M059J (cell line): ENCODE measurements around the gene ZNF598. TPM values are rescaled to one million over a fixed set of nuclear protein-coding genes. Genes with fewer than 3 reads are reported as not detected.
A peak's percentile ranks its signal among the peaks of the same experiment; 100 is the strongest.

Experiments
- DNase-seq: peaks from one replicate; pipeline ENCODE4 v3.0.0-alpha.2; 2012; ENCODE audit warnings: low read depth
- total RNA-seq: library from RNA; depleted of rRNA; stranded (reverse); fragments of >200 nt; shearing (Covaris generic); gene quantifications from 2 replicates; pipeline ENCODE4 v1.2.3, GENCODE V29; 2014

Gene ZNF598
- total RNA-seq, 1 experiment from 2014 or later: 21.3 TPM

GRCh38 chr16:2008009-2008526 lies 1.6 kb downstream of the ZNF598 start:
- DNase-seq: no peak

- DNase-seq: no peak
Measured at GRCh38 chr16:2007081-2007836, 2.4 kb downstream of the ZNF598 start.

- DNase-seq: no peak
Measured at GRCh38 chr16:2006317-2006716, 3.3 kb downstream of the ZNF598 start.

GRCh38 chr16:2005646-2006045 lies 4.0 kb downstream of the ZNF598 start:
- no peak for DNase-seq

DNA sequence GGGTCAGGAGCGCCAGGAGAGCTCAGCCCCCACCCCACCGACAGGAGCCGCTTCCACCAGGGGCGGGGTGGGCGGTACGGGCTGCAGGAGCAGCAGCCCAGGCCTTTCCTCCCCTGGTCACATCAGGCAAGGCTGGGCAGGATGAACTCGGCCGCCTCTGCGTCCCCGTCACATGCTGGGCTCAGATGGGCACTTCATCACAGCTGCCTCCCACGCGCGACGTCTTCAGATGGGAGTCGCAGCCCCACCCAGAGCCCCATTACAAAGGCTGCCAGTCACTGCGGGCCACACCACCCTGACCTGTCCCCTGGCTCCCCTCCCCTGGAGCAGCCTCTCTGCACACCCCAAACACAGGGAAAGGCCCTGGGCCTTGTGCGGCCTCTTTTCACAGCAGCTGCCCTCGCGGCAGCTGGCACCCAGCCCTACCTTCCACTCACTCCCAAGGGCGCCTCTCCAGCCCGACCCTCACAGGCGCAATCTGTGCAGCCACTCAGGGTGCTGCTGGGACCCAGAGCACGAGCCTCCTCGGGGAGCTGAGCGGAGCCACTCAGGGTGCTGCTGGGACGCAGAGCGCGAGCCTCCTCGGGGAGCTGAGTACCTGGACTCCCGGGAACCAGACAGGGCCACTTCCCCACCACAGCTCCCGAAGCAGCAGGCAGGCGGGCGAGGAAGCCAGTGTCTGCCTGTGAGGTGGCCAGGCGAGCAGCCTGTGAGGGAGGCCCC lies 4.7 kb downstream of the ZNF598 start:
- DNase-seq: no peak

DNA sequence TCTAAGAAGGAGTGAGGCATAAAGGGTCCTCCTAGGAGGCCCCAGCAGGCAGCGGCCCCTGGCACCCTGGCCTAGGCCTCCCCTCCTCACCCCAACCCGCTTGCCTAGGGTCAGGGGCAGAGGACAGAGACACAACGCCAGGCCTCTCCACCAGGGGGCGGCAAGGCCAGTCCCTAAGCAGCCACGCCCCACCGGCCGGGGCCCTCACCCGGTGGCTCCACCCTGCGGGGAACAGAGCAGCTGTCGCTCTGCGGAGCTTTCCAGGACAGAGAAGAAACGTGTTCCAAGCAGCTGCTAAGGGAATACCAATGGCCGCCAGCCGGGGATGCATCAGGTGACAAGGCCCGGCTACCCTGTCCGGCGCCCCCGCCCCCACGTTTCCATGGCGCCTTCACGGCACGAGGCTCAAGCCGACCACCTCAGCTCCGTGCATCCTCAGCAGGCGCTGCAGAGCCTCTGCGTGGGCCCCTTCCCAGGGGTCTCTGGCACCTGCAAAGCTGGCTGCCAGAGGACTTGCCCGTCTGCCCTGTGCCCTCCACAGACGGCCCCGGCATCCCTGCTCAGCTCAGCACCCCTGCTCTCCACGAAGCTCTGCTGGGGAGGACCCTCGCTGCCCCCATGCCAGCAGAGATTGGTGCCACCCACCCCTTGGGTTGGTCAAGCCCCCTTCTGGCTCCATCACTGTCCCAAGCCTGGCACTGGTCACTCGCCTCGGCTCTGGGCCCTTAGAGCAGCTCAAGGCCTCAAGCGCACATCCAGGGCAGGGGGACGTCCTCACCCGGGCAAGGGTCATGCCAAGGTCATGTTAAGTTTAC lies 5.6 kb downstream of the ZNF598 start:
- DNase-seq: peak; percentile 51

- no peak for DNase-seq
Measured at GRCh38 chr16:2003231-2003826, 6.3 kb downstream of the ZNF598 start.

GRCh38 chr16:2002406-2003230 lies 7.0 kb downstream of the ZNF598 start:
- DNase-seq: no peak

DNA sequence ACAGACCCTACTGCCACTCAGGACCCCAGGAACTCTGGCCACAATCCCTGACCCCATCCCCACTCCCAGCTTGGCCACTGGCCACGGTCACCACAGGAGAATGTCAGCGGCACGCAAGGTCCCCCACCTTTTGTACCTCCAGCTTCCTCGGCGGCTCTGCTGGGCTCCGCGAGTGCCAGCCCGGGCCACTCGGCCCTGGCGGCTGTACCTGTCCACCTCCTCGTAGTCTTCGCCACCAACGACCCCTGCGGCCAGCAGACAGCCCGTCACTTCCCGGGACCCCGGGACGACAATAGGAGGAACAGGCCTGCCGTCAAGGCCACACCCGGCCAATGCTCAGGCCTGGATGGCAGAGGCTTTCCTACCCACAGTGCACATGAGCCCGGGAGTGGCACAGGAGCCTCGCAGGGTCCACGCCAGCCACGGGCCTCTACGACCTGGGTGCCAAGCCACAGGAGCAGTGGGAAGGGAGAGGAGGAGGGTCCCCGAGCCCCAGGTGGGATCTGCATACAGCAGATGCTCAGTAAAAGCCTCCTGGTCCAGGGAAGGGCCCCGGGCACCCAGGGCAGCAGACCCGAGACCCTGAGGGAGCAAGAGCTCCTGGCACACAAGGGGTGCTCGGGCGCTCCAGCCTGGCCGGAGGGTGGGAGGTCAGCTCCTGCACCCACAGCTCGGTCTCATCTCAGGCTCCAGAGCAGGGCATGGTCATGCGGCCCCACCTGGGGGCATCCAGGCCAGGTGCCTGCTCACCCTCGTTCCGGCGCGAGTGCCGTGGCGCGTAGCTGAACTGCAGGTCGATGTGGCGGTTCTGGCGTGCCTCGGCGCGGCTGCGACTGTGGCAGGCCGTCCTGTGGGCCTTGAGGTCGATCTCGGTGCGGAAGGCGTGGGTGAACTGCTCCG lies 7.9 kb downstream of the ZNF598 start:
- DNase-seq: no peak

DNA sequence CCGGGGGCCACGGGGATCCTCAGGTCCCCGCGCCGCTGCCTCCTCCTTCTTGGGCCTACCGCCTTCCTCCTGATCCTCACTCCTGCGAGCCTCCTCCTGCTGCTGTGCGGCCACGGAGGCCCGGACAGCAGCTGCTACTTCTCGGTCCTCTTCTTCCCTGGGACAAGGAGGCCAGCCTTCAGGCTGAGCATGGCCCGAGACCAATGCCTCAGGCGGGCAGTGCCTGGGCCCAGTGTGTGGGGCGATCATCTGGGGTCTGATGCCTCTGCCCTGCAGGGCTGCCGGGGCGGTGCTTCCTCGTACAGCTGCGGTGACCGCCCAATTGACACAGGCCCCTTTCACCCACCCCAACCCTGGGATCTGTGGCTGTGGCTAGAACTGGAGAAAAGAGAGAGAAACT lies 8.6 kb downstream of the ZNF598 start:
- DNase-seq: no peak

DNA sequence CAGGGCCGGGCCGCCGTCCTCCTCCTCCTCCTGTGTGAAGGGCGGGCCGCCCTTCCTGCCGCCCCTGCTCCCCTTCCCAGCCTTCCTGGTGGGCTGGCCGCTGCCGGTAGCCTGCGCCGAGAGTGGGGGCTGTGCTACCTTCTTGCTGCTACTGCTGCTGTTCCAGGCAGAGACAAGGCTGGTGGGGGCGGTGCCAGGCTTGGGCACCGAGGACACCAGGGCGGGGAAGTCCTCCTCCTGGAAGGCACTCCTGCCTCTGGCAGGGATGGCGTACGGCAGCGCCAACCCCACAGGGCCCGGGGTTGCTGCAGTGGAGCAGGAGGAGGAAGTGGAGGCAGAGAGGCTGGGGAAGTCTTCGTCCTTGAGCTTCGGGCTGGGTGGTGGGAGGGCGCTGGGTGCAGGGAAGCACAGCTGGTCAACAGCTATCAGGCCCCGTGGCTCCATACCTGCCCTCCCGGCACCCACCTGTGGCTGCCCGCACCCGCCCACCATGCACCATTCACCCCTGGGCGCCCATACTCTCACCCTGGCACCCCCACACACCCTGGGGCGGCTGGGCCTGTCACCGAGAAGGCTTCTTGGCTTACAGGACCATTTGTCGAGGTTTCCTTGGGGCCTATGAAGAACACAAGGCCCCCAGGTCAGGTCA lies 9.6 kb downstream of the ZNF598 start:
- DNase-seq: no peak

- DNase-seq: no peak
Measured at GRCh38 chr16:1998852-1999801, 10.5 kb downstream of the ZNF598 start.

- DNase-seq: no peak
Measured at GRCh38 chr16:1998360-1998835, 11.2 kb downstream of the ZNF598 start.

- peak; percentile 74 for DNase-seq
Measured at GRCh38 chr16:1997494-1998359, 11.9 kb downstream of the ZNF598 start.

GRCh38 chr16:1993731-1994131 lies 15.9 kb downstream of the ZNF598 start:
- DNase-seq: peak; percentile 52

- no peak for DNase-seq
Measured at GRCh38 chr16:1992704-1993317, 16.8 kb downstream of the ZNF598 start.
